HG03520 (cell line): ENCODE data around the gene CAMTA2.
"Not testable (repeated sequence)": the region's sequence is repeated elsewhere in the genome, so short reads cannot be mapped to it uniquely, and the experiment has no call there.

Experiments used
- ATAC-seq: cut with Tn5 transposase; IDR thresholded peaks from one replicate; pipeline ENCODE4 v1.9.1; 2021; ENCODE audit warnings: mild to moderate bottlenecking, moderate library complexity; ENCODE audit not compliant: unreplicated experiment

The CAMTA2 gene

GRCh38 chr17:4934173-4934979 lies 53.1 kb downstream of the CAMTA2 start:
- ATAC-seq = no peak

- no peak for ATAC-seq
Measured at GRCh38 chr17:4933646-4934045, 53.8 kb downstream of the CAMTA2 start.

GRCh38 chr17:4932756-4933155 lies 54.7 kb downstream of the CAMTA2 start:
- ATAC-seq = no peak

- no peak for ATAC-seq
Measured at GRCh38 chr17:4931963-4932362, 55.5 kb downstream of the CAMTA2 start, which contains the start of gene GP1BA. Gene GP1BA, plus strand, starts transcription at chr17:4932277. Its CDS starts 328 bp downstream, at chr17:4932605.

GRCh38 chr17:4928881-4929280 lies 58.6 kb downstream of the CAMTA2 start:
- no peak for ATAC-seq

GRCh38 chr17:4926577-4927335 lies 60.7 kb downstream of the CAMTA2 start:
- ATAC-seq = not testable (repeated sequence)

- no peak for ATAC-seq
Measured at GRCh38 chr17:4921320-4921719, 66.2 kb downstream of the CAMTA2 start.

- no peak for ATAC-seq
Measured at GRCh38 chr17:4920351-4921048, 67.0 kb downstream of the CAMTA2 start.

GRCh38 chr17:4919511-4920047 lies 67.9 kb downstream of the CAMTA2 start:
- ATAC-seq = no peak
